Mesenchymal stem cell (in vitro differentiated cells and primary cell): Measurements from ENCODE around the gene OTOG.

Experiments used
- DNase-seq: peaks from one replicate; pipeline ENCODE4 v3.0.0-alpha.2; 2013
- H2AFZ ChIP-seq: one replicate; pipeline ENCODE4 v1.6.1; 2013; ENCODE audit warnings: low read depth, mild to moderate bottlenecking, control low read depth, inconsistent platforms, low read length, moderate library complexity
- H2AK5ac ChIP-seq: 2 replicates; pipeline ENCODE4 v1.6.1; 2013; ENCODE audit warnings: low read length, moderate library complexity, mild to moderate bottlenecking, inconsistent platforms; ENCODE audit not compliant: severe bottlenecking
- H2BK120ac ChIP-seq: one replicate; pipeline ENCODE4 v1.6.1; 2013; ENCODE audit warnings: low read depth, mild to moderate bottlenecking, inconsistent platforms, low read length, moderate library complexity
- H2BK12ac ChIP-seq, 2 experiments: one replicate each; pipeline ENCODE4 v1.6.1; 2013; ENCODE audit warnings: inconsistent platforms in 2 of 2, low read length in 2 of 2, mild to moderate bottlenecking in 2 of 2, moderate library complexity in 2 of 2, control low read depth in 1 of 2
- H2BK15ac ChIP-seq: one replicate; pipeline ENCODE4 v1.6.1; 2013; ENCODE audit warnings: mild to moderate bottlenecking, low read depth, inconsistent platforms; ENCODE audit not compliant: poor library complexity, severe bottlenecking
- H2BK5ac ChIP-seq: 2 replicates; pipeline ENCODE4 v1.6.1; 2013; ENCODE audit warnings: low read depth, mild to moderate bottlenecking, low read length, control low read depth, inconsistent platforms; ENCODE audit not compliant: poor library complexity, severe bottlenecking
- H3K14ac ChIP-seq, 2 experiments: one replicate each; pipeline ENCODE4 v1.6.1; 2013; ENCODE audit warnings: inconsistent platforms in 2 of 2, low read length in 2 of 2, control low read depth in 1 of 2, mild to moderate bottlenecking in 1 of 2, moderate library complexity in 1 of 2
- H3K18ac ChIP-seq, 2 experiments: one replicate each; pipeline ENCODE4 v1.6.1; 2013; ENCODE audit warnings: inconsistent platforms in 2 of 2, low read length in 2 of 2, control low read depth in 1 of 2, low read depth in 1 of 2, mild to moderate bottlenecking in 1 of 2
- H3K23ac ChIP-seq, 2 experiments: one replicate each; pipeline ENCODE4 v1.6.1; 2013; ENCODE audit warnings: inconsistent platforms in 2 of 2, low read length in 2 of 2, mild to moderate bottlenecking in 2 of 2, moderate library complexity in 2 of 2, control low read depth in 1 of 2
- H3K27ac ChIP-seq: 2 replicates; pipeline ENCODE4 v1.5.1; 2013; ENCODE audit warnings: mild to moderate bottlenecking, moderate library complexity, low read length, control low read depth, inconsistent platforms; ENCODE audit not compliant: poor library complexity, severe bottlenecking
- H3K27me3 ChIP-seq, 2 experiments: 2 replicates each; pipeline versions ENCODE4 v1.6.1 to v1.7.0; 2013; ENCODE audit warnings: low read length in 2 of 2, mild to moderate bottlenecking in 2 of 2, moderate library complexity in 2 of 2, control low read depth in 1 of 2, inconsistent platforms in 1 of 2; ENCODE audit not compliant: control insufficient read depth in 1 of 2, insufficient read depth in 1 of 2
- H3K36me3 ChIP-seq, 2 experiments: 2 replicates each; pipeline versions ENCODE4 v1.6.1 to v1.7.0; 2013; ENCODE audit warnings: low read length in 2 of 2, control low read depth in 1 of 2, inconsistent platforms in 1 of 2, low read depth in 1 of 2, mild to moderate bottlenecking in 1 of 2; ENCODE audit not compliant: insufficient read depth in 2 of 2, control insufficient read depth in 1 of 2
- H3K4ac ChIP-seq, 2 experiments: one replicate each; pipeline ENCODE4 v1.6.1; 2013; ENCODE audit warnings: inconsistent platforms in 2 of 2, low read length in 2 of 2, mild to moderate bottlenecking in 2 of 2, moderate library complexity in 2 of 2, control low read depth in 1 of 2, low read depth in 1 of 2
- H3K4me1 ChIP-seq: 2 replicates; pipeline ENCODE4 v1.6.1; 2013; ENCODE audit warnings: low read depth, low read length, control low read depth; ENCODE audit not compliant: control insufficient read depth, insufficient read depth
- H3K4me2 ChIP-seq: 2 replicates; pipeline ENCODE4 v1.6.1; 2013; ENCODE audit warnings: low read length, mild to moderate bottlenecking, inconsistent platforms; ENCODE audit not compliant: poor library complexity, severe bottlenecking
- H3K4me3 ChIP-seq, 2 experiments: 2 replicates each; pipeline versions ENCODE4 v1.5.1 to v1.7.0; 2013; ENCODE audit warnings: low read length in 2 of 2, mild to moderate bottlenecking in 2 of 2, control low read depth in 1 of 2, low read depth in 1 of 2; ENCODE audit not compliant: insufficient read depth in 1 of 2
- H3K79me1 ChIP-seq: replicated peaks from 2 replicates; pipeline ENCODE4 v1.6.1; 2013; ENCODE audit warnings: mild to moderate bottlenecking, control low read depth, low read length, inconsistent platforms; ENCODE audit not compliant: poor library complexity, severe bottlenecking
- H3K9ac ChIP-seq: 2 replicates; pipeline ENCODE4 v1.7.0; 2013; ENCODE audit warnings: mild to moderate bottlenecking, low read length, moderate library complexity
- H3K9me3 ChIP-seq: 2 replicates; pipeline ENCODE4 v1.7.0; 2013; ENCODE audit warnings: mild to moderate bottlenecking, low read length; ENCODE audit not compliant: control insufficient read depth
- H4K8ac ChIP-seq: one replicate; pipeline ENCODE4 v1.6.1; 2013; ENCODE audit warnings: inconsistent platforms, mild to moderate bottlenecking, low read length, moderate library complexity
- H4K91ac ChIP-seq: one replicate; pipeline ENCODE4 v1.6.1; 2013; ENCODE audit warnings: mild to moderate bottlenecking, low read length, inconsistent platforms
- WGBS: methylation state at CpG from one replicate; pipeline ENCODE4 v1.1.7; 2013; ENCODE audit warnings: mixed read lengths; 5-methylcytosine and 5-hydroxymethylcytosine counted together

The OTOG gene

GRCh38 chr11:17691976-17692375, 144.9 kb downstream of the OTOG start:
- no peak overlapping the region for H3K4ac ChIP-seq
- no peak overlapping the region for H3K23ac ChIP-seq
- no peak overlapping the region for H3K9ac ChIP-seq
- H2BK120ac ChIP-seq = no peak overlapping the region
- no peak overlapping the region for H2AK5ac ChIP-seq
- H3K27ac ChIP-seq = no peak overlapping the region
- H3K4me1 ChIP-seq = peaks cover 3% of the 10 kb centered on the region
- H2BK12ac ChIP-seq = no peak overlapping the region
- no peak overlapping the region for H3K4me2 ChIP-seq
- no peak overlapping the region for H3K14ac ChIP-seq
- H2BK5ac ChIP-seq = no peak overlapping the region
- H4K8ac ChIP-seq = no peak overlapping the region
- H3K27me3 ChIP-seq = peaks cover 67 to 80% of the 10 kb centered on the region in 2 experiments
- H2AFZ ChIP-seq = no peak overlapping the region
- H3K18ac ChIP-seq = no peak overlapping the region
- H3K36me3 ChIP-seq = no peaks in the 10 kb centered on the region
- peaks cover 4% of the 10 kb centered on the region for H3K9me3 ChIP-seq
- H4K91ac ChIP-seq = no peak overlapping the region
- H2BK15ac ChIP-seq = no peak overlapping the region
- no peaks in the 10 kb centered on the region for H3K79me1 ChIP-seq
- DNase-seq = no peak
- no peak overlapping the region for H3K4me3 ChIP-seq
- 60% methylated on average over 10 of the region's 10 CpGs for WGBS

DNA sequence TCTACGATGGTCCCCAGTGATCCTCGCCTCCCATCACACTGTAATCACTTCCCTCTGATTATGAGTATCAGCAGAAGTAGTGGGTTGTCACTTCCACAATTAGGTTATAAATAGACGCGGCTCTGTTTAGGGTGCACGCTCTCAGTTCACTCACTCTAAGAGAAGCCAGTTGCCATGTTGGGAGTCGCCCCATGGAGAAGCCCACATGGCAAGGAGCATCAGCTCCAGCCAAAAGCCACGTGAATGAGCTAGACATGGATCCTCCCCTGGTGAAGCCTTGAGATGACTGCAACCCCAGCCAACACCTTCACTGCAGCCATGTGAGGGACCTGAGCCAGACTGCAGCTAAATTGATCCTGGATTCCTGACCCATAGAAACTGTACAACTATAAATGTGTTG, 145.9 kb downstream of the OTOG start:
- Histone ChIP-seq H3K18ac (no peak overlapping the region), H2AK5ac (no peak overlapping the region), H3K9me3 (peaks cover 4% of the 10 kb centered on the region), H2BK15ac (no peak overlapping the region), H2BK5ac (no peak overlapping the region), H2BK120ac (no peak overlapping the region), H3K23ac (no peak overlapping the region), H3K4me3 (no peak overlapping the region), H3K79me1 (no peaks in the 10 kb centered on the region), H3K27me3 (peaks cover 71 to 89% of the 10 kb centered on the region in 2 experiments), H3K4ac (no peak overlapping the region), H3K9ac (no peak overlapping the region), H3K14ac (no peak overlapping the region), H3K36me3 (no peaks in the 10 kb centered on the region), H2AFZ (no peak overlapping the region), H3K4me2 (no peak overlapping the region), H4K8ac (no peak overlapping the region), H4K91ac (no peak overlapping the region), H3K4me1 (peaks cover 3% of the 10 kb centered on the region), H2BK12ac (no peak overlapping the region), H3K27ac (no peak overlapping the region)
- DNase-seq = no peak
- WGBS = 79% methylated on average over 7 of the region's 7 CpGs

DNA sequence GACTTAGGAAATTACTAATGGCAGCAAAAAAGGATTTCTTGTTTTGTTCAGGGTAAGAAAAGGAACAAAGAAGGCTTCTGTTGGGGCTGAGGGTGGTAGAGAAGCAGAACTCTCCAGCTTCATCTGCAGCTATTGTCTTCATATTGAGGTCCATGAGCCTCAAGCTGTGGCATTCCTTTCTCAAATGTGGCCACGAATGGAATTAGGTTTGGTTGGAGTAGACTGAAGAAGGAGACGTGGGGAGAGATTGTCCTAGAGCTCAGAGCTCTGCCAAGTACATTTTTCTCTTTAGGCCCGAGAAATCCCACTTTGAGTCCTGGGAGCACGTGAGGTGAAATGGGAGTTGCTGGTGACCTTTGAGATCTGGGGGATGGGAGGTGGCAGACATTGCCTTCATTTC, 146.5 kb downstream of the OTOG start:
- Histone ChIP-seq H2BK120ac (no peak overlapping the region), H3K14ac (no peak overlapping the region), H3K23ac (no peak overlapping the region), H3K4me2 (no peak overlapping the region), H3K4ac (no peak overlapping the region), H2BK15ac (no peak overlapping the region), H3K4me1 (peaks cover 3% of the 10 kb centered on the region), H3K18ac (no peak overlapping the region), H2BK5ac (no peak overlapping the region), H3K79me1 (no peaks in the 10 kb centered on the region), H2AK5ac (no peak overlapping the region), H2AFZ (no peak overlapping the region), H4K91ac (no peak overlapping the region), H3K36me3 (no peaks in the 10 kb centered on the region), H2BK12ac (no peak overlapping the region), H3K9ac (no peak overlapping the region), H4K8ac (no peak overlapping the region), H3K9me3 (peaks cover 4% of the 10 kb centered on the region), H3K4me3 (no peak overlapping the region), H3K27me3 (peaks cover 75 to 90% of the 10 kb centered on the region in 2 experiments), H3K27ac (no peak overlapping the region)
- DNase-seq = no peak
- 58% methylated on average over 4 of the region's 4 CpGs for WGBS

- H3K4ac ChIP-seq = no peak overlapping the region
- no peak overlapping the region for H4K91ac ChIP-seq
- H3K27ac ChIP-seq = no peak overlapping the region
- H3K4me3 ChIP-seq = no peak overlapping the region
- H3K23ac ChIP-seq = no peak overlapping the region
- H4K8ac ChIP-seq = no peak overlapping the region
- H3K14ac ChIP-seq = no peak overlapping the region
- H2AFZ ChIP-seq = no peak overlapping the region
- H3K4me1 ChIP-seq = peaks cover 3% of the 10 kb centered on the region
- peaks cover 70 to 80% of the 10 kb centered on the region in 2 experiments for H3K27me3 ChIP-seq
- H2BK5ac ChIP-seq = no peak overlapping the region
- no peak overlapping the region for H3K9ac ChIP-seq
- 87% methylated on average over 8 of the region's 10 CpGs for WGBS
- H3K4me2 ChIP-seq = no peak overlapping the region
- no peak overlapping the region for H2AK5ac ChIP-seq
- peaks cover 4% of the 10 kb centered on the region for H3K9me3 ChIP-seq
- no peak overlapping the region for H2BK15ac ChIP-seq
- H3K79me1 ChIP-seq = no peaks in the 10 kb centered on the region
- H2BK120ac ChIP-seq = no peak overlapping the region
- DNase-seq = no peak
- H3K36me3 ChIP-seq = no peaks in the 10 kb centered on the region
- H3K18ac ChIP-seq = no peak overlapping the region
- H2BK12ac ChIP-seq = no peak overlapping the region
These were observed 147.5 kb downstream of the OTOG start for GRCh38 chr11:17694494-17695110.
